Measurements from ENCODE around the gene SLC35A2.
"Not testable (repeated sequence)": the region's sequence is repeated elsewhere in the genome, so short reads cannot be mapped to it uniquely, and the experiment has no call there.

DNA sequence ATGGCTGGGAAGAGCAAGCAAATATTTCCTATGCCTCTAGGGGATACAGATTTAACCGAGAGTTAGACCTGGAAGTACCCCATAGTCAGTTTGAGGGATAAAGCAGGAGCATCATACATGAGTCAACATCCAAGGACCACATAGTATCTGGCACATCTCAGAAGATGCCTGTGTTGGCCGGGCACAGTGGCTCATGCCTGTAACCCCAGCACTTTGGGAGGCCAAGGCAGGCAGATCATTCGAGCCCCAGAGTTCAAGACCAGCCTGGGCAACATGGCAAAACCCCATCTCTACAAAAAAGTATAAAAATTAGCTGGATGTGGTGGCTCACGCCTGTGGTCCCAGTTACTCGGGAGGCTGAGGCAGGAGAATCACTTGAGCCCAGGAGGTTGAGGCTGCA is 24.9 kb downstream of the SLC35A2 start:
- TF ChIP-seq POLR2A, TAF1, POLR2AphosphoS5 (IDR thresholded peaks at IDR 0.05; ENCODE audit: low read depth, low read length): not testable (repeated sequence)

Data from GM12891 (cell line).